Ammon's horn (tissue), 1 donor: Measurements from ENCODE around the gene COL27A1.

Source experiments
- DNase-seq: peaks from one replicate; pipeline ENCODE4 v3.0.0-alpha.2; 2016; ENCODE audit warnings: low spot score

The COL27A1 gene

GRCh38 chr9:114343471-114344187 lies 188.3 kb downstream of the COL27A1 start:
- no peak for DNase-seq

DNA sequence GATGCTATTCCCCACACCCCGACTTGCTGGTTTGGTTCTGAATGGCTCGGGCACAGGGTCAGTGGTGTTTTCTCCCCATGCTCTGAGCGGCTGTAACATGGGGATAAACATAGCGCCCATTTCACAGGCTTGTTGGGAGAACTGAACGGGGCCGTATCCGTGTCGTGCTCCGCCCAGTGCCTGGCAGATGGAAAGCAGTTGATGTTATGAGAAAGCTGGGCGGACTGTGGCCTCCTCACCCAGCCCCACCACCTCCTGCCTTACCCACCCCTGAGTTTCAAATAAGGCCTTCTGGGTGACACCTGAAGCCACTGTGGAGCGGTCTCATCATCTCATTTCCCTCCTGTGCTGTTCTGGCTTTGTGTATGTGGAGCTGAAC lies 188.8 kb downstream of the COL27A1 start:
- DNase-seq = no peak

GRCh38 chr9:114344692-114345091 lies 189.4 kb downstream of the COL27A1 start:
- DNase-seq = no peak

DNA sequence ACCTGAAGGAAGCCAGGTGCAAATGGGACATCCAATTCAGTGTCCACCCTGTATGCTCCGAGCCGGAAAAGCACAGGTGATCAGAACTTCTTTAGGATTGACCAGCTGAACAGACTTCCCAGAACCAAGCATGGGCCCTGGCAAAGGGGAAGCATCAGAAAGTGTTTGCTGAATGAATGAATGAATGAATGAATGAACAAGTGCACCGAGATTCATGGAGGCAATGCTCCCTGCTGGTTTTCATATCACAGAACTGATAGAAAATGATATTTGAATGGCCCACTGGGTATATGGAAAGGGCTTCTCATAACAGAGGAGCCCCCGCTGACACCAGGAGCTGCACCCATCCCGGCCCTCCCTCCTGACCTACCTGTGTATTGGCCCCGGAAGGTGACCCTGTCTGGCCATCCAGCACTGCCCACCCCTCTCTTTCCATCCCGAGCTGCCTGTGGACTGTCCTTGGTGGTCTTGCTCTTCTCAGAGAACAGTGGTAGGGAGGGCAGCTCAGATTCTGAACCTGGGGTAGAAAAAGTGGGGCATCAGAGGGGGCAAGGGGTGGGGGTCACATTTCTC lies 190.2 kb downstream of the COL27A1 start:
- DNase-seq = no peak

GRCh38 chr9:114346146-114346545 lies 190.8 kb downstream of the COL27A1 start:
- no peak for DNase-seq

DNA sequence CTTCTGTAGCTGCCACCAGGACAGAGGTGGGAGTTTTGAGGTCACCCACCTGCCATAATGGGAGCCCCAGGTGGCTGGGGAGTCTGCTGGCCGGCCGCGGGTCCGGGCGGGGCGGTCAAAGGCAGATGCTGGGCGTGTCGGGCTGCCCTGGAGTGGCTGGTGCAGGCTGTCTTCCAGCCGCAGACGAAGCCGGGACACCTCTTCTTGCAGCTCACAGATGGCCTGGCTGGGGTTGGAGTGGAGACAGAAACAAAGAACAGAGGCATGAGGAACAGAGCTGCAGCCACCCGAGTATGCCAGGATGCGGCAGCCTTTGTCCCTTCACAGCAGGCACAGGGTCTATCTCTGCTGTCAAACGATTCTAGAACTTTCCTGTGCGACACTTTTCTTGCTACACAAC lies 192.3 kb downstream of the COL27A1 start:
- peak; percentile 92 for DNase-seq

DNA sequence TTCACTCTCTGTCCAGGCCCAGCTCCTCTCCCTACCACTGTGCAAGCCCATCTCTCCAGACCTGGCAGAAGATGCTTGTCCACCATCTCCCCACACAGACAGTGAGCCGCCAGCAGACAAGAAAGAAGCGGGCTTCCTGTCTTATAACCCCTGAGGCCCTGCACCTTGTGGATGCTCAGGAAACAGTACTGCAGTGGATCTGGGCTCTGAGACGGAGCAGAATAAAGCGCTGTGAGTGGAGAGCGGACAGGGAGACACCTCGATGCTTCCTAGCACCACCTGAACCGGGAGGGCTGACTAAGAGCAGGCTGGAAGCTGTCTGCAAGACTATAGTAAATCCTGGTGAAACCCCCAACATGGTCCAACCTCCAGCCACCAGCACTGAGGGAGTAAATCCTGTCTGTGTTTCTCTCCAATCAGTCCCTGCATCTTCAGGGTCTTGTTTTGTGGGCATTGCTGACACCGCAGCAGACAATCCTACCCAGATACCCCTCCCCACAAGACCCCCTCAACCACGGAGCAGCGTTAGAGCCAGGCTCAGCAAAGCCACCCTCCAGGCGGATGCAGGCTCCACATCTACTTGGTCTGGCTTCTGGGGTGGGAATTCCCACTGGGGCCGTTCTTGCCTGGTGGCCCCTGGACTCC lies 193.0 kb downstream of the COL27A1 start:
- DNase-seq = no peak

DNA sequence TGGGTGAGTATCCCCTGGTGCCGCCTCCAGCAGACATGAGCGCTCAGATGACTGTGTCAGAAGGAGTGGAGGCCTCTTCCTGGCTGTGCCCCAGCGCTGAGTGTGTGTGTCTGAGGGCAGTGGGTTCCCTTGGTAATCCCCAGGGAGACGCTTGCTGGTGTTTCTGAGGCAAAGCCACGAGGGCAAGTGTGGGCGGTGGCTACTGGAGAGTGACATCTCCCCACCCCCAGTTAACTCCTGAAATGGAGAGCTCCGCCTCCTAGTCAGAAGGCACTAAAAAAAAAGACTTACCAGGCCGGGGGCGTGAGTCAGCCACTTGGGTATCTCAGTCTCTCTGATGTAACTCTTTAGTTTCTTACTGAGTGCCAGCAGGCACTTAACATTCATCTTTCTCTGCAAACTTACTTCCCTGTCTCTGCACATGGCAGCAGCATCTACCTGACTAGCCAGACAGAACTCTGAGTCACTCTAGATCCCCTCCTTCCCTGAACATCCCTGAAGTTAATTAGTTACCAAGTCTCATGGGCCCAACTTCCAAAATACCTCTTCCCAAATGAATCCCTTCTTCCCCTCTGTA lies 193.7 kb downstream of the COL27A1 start:
- DNase-seq = peak; percentile 48

GRCh38 chr9:114349713-114350480 lies 194.6 kb downstream of the COL27A1 start:
- DNase-seq = no peak

GRCh38 chr9:114350636-114351401 lies 195.5 kb downstream of the COL27A1 start:
- no peak for DNase-seq

DNA sequence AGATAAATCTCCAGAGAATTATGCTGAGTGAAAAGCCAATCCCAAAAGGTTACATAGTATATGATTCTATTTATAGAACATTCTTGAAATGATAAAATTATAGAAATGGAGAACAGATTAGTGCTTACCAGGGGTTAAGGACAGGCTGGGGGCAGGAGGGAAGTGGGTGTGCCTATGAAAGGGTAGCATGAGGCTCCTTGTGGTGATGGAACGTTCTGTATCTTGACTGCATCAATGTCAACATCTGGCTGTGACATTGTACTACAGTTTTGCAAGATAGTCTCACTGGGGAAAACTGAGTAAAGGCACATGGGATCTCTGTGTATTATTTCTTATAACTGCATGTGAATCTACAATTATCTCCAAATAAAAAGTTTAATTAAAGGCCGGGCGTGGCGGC lies 196.6 kb downstream of the COL27A1 start:
- no peak for DNase-seq

DNA sequence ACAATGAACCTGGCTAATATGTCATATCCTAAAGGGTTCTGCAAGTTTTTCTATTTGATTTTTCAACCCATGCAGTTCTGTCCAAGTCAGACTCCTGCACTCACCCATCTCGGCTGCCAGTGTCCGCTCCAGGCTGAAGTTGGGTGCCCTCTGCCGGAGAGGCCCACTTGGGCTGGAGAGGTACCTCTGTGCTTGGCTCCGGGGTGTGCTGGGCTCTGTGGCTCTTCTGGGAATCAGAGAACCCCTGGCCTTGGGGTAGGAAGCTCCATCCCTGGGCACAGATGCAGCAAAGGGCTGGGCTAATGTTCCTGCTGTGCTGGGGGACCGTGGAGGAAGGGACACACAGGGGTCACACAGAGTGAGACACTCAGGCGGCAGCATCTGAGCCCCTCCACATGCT lies 200.5 kb downstream of the COL27A1 start:
- no peak for DNase-seq

GRCh38 chr9:114356792-114357191 lies 201.5 kb downstream of the COL27A1 start:
- no peak for DNase-seq

- DNase-seq = no peak
Observed at GRCh38 chr9:114357360-114357759, 202.0 kb downstream of the COL27A1 start.

GRCh38 chr9:114357911-114358328 lies 202.6 kb downstream of the COL27A1 start:
- no peak for DNase-seq

- DNase-seq = no peak
Observed at GRCh38 chr9:114359801-114360200, 204.5 kb downstream of the COL27A1 start.

- DNase-seq = no peak
Observed at GRCh38 chr9:114361542-114361941, 206.2 kb downstream of the COL27A1 start.
